Sigmoid colon (tissue), 7 donors: Measurements from ENCODE around the gene M6PR. TPM values are rescaled to one million over a fixed set of nuclear protein-coding genes. Genes with fewer than 3 reads are reported as not detected.

Experiments used
- DNase-seq: peaks from one replicate; pipeline ENCODE4 v3.0.0-alpha.2; 2019
- H3K27ac ChIP-seq, 4 donors: fragments of 200-600 bp; sonication (generic); one replicate each; pipeline ENCODE4 v1.5.1; 2016 to 2019; ENCODE audit warnings: mild to moderate bottlenecking in 1 of 4
- H3K27me3 ChIP-seq, 3 donors: fragments of 200-600 bp; sonication (generic); one replicate each; pipeline ENCODE4 v1.5.1; 2019; ENCODE audit warnings: mild to moderate bottlenecking in 1 of 3
- H3K36me3 ChIP-seq, 4 donors: fragments of 200-600 bp; sonication (generic); one replicate each; pipeline ENCODE4 v1.5.1; 2016 to 2019
- H3K4me1 ChIP-seq, 4 donors: fragments of 200-600 bp; sonication (generic); one replicate each; pipeline ENCODE4 v1.5.1; 2017 to 2019
- H3K4me3 ChIP-seq, 4 donors: fragments of 200-600 bp; sonication (generic); one replicate each; pipeline ENCODE4 v1.5.1; 2017 to 2019; ENCODE audit warnings: mild to moderate bottlenecking in 2 of 4, moderate library complexity in 1 of 4
- H3K9me3 ChIP-seq, 4 donors: fragments of 200-600 bp in 3 of 4; sonication (generic) in 3 of 4; one replicate each; pipeline versions ENCODE4 v1.5.1 to v1.6.1; 2013 to 2019
- EP300 ChIP-seq, 4 donors: sonication (generic); formaldehyde crosslinking; IDR thresholded peaks; one replicate each; pipeline ENCODE4 v1.6.1; 2017; ENCODE audit warnings: antibody characterized with exemption in 4 of 4
- POLR2A ChIP-seq, 2 donors: fragments of 450-650 bp; IDR thresholded peaks; one replicate each; pipeline ENCODE4 v1.6.1; 2016; ENCODE audit warnings: antibody characterized with exemption in 2 of 2, mild to moderate bottlenecking in 2 of 2, moderate library complexity in 2 of 2
- POLR2AphosphoS5 ChIP-seq, 4 donors: sonication (generic); formaldehyde crosslinking; IDR thresholded peaks; one replicate each; pipeline ENCODE4 v1.6.1; 2017; ENCODE audit warnings: antibody characterized with exemption in 4 of 4
- WGBS, 2 donors: extraction: QIAGEN DNeasy Blood & Tissue Kit; methylation state at CpG; one replicate each; pipeline ENCODE4 v1.1.7; 2013; 5-methylcytosine and 5-hydroxymethylcytosine counted together
- intact Hi-C: fragments of 100-400 bp; cut with DNase I; formaldehyde crosslinking; loops from one replicate; pipeline ENCODE4 v1.15.1; 2023
- polyA plus RNA-seq, 3 donors: library from polyadenylated mRNA; stranded (reverse); fragments of 200-250 nt; gene quantifications; one replicate each; pipeline ENCODE4 v1.2.3, GENCODE V29; 2013
- total RNA-seq, 4 donors: library from RNA; depleted of rRNA; stranded (reverse); fragments of >200 nt; gene quantifications; one replicate each; pipeline ENCODE4 v1.1.0, GENCODE V29; 2016
- TF ChIP-seq, protein P1 (sequence below), 4 experiments: fragments of 450-650 bp in 3 of 4; fragments of 200-600 bp in 1 of 4; IDR thresholded peaks; one replicate each; pipeline ENCODE4 v1.5.1; 2016 to 2019; ENCODE audit warnings: antibody characterized with exemption in 4 of 4, mild to moderate bottlenecking in 3 of 4, moderate library complexity in 2 of 4
- donor health status: healthy with polysubstance abuse.
- donor health status: Bipolar disorder and iron deficiency.
- donor health status: healthy.

M6PR gene
- total and polyA plus RNA-seq, 7 donors, result 18.0 to 97.0 (median 63.5) TPM

GRCh38 chr12:8899830-8900229 lies 49.6 kb downstream of the M6PR start:
- intact Hi-C loops, result loop anchor here (10.0 kb wide), 1 partner anchor 355 kb away; the partner anchor contains the start of gene CLEC4E
- H3K27ac ChIP-seq, result no peak overlapping the region
- H3K27me3 ChIP-seq, result no peaks in the 10 kb centered on the region
- H3K36me3 ChIP-seq, result no peaks in the 10 kb centered on the region
- H3K9me3 ChIP-seq, result no peaks in the 10 kb centered on the region
- no peaks in the 10 kb centered on the region for H3K4me1 ChIP-seq
- 79% methylated on average over 6 of the region's 6 CpGs for WGBS, 2 donors
- TF ChIP-seq EP300 (IDR thresholded peaks at IDR 0.05) (no peak), POLR2AphosphoS5 (IDR thresholded peaks at IDR 0.05) (no peak), POLR2A (IDR thresholded peaks at IDR 0.05) (no peak)
- TF ChIP-seq, protein P1, sequence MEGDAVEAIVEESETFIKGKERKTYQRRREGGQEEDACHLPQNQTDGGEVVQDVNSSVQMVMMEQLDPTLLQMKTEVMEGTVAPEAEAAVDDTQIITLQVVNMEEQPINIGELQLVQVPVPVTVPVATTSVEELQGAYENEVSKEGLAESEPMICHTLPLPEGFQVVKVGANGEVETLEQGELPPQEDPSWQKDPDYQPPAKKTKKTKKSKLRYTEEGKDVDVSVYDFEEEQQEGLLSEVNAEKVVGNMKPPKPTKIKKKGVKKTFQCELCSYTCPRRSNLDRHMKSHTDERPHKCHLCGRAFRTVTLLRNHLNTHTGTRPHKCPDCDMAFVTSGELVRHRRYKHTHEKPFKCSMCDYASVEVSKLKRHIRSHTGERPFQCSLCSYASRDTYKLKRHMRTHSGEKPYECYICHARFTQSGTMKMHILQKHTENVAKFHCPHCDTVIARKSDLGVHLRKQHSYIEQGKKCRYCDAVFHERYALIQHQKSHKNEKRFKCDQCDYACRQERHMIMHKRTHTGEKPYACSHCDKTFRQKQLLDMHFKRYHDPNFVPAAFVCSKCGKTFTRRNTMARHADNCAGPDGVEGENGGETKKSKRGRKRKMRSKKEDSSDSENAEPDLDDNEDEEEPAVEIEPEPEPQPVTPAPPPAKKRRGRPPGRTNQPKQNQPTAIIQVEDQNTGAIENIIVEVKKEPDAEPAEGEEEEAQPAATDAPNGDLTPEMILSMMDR (IDR thresholded peaks at IDR 0.05), result no peak
- no peak overlapping the region for H3K4me3 ChIP-seq
- no peak for DNase-seq

DNA sequence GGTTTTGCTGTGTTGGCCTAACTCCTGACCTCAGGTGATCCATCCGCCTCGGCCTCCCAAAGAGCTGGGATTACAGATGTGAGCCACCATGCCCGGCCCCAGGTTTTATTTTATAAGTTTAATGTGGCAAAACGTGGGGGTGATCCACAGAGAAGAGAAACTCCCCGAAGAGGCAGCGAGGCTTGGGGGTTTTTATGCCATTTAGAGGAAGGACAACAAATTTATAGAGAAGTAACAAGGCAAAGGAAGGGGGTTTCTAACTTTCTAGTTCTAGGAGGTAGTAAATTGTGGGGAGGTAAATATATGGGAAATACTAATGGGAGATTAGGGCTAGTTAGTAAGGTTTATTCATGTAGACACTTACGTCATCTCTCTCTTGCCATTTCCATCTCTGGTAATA lies 52.4 kb downstream of the M6PR start:
- TF ChIP-seq POLR2AphosphoS5 (IDR thresholded peaks at IDR 0.05), result no peak
- no peak for TF ChIP-seq POLR2A (IDR thresholded peaks at IDR 0.05)
- TF ChIP-seq, protein P1 (IDR thresholded peaks at IDR 0.05), result no peak
- no peak for TF ChIP-seq EP300 (IDR thresholded peaks at IDR 0.05)
- H3K27me3 ChIP-seq, result no peaks in the 10 kb centered on the region
- intact Hi-C loops, result loop anchor here (10.0 kb wide), 1 partner anchor 352 kb away; the partner anchor contains the start of gene CLEC4E
- H3K9me3 ChIP-seq, result no peaks in the 10 kb centered on the region
- H3K4me3 ChIP-seq, result no peak overlapping the region
- no peaks in the 10 kb centered on the region for H3K36me3 ChIP-seq
- DNase-seq, result no peak
- no peaks in the 10 kb centered on the region for H3K4me1 ChIP-seq
- WGBS, 2 donors, result 87 to 91% methylated on average over 7 of the region's 7 CpGs
- H3K27ac ChIP-seq, result no peak overlapping the region

DNA sequence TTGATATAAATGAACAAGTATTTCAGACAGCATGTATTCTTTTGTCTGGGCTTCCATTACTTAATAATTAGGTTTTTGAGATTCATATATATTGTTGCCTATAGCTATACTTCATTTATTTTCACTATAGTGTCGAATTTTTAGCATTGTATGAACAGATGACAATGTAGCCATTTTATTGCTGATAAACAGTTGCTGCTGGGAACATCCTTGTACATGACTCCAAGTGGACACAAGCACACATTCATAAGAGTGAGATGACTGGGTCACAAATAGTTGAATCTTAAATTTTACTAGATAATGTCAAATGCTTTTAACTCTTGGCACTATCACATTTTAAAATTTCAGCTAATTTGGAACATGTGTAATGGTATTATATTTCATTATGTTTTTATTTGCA lies 54.5 kb downstream of the M6PR start:
- WGBS, 2 donors, result 23 to 61% methylated on average over 1 of the region's 1 CpG
- no peak for DNase-seq
- H3K9me3 ChIP-seq, result no peaks in the 10 kb centered on the region
- intact Hi-C loops, result loop anchor here (5.0 to 10.0 kb wide), 2 partner anchors 238 to 350 kb away; partner anchors contain the start of gene CLEC4E
- H3K4me1 ChIP-seq, result no peaks in the 10 kb centered on the region
- H3K36me3 ChIP-seq, result no peaks in the 10 kb centered on the region
- TF ChIP-seq EP300 (IDR thresholded peaks at IDR 0.05), result no peak
- TF ChIP-seq POLR2A (IDR thresholded peaks at IDR 0.05), result no peak
- TF ChIP-seq, protein P1 (IDR thresholded peaks at IDR 0.05), result no peak
- no peak for TF ChIP-seq POLR2AphosphoS5 (IDR thresholded peaks at IDR 0.05)
- H3K27me3 ChIP-seq, result no peaks in the 10 kb centered on the region
- H3K4me3 ChIP-seq, result no peak overlapping the region
- H3K27ac ChIP-seq, result no peak overlapping the region

DNA sequence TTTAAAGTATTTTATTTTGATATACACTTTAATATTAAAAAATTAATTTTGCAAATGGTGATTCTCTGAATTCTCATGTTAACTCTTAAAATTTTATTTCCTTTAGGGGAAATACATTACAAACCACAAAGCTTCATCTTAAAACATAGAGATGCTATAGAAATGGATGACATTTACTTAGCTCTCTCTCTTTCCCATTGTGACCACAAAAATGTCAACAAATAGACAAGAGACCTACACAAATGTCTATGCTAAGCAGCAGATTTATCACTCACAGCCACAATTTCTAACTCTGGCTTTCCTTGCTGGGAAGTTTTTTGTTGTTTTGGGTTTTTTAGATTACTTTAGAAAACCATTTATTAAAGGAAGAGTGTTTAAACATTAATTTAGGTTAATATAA lies 55.1 kb downstream of the M6PR start:
- H3K4me1 ChIP-seq, result no peaks in the 10 kb centered on the region
- H3K9me3 ChIP-seq, result no peaks in the 10 kb centered on the region
- H3K36me3 ChIP-seq, result no peaks in the 10 kb centered on the region
- intact Hi-C loops, result loop anchor here (5.0 to 10.0 kb wide), 2 partner anchors 237 to 350 kb away; partner anchors contain the start of gene CLEC4E
- H3K27me3 ChIP-seq, result no peaks in the 10 kb centered on the region
- TF ChIP-seq POLR2A (IDR thresholded peaks at IDR 0.05) (no peak), EP300 (IDR thresholded peaks at IDR 0.05) (no peak), POLR2AphosphoS5 (IDR thresholded peaks at IDR 0.05) (no peak)
- TF ChIP-seq, protein P1 (IDR thresholded peaks at IDR 0.05), result no peak
- H3K4me3 ChIP-seq, result no peak overlapping the region
- no peak for DNase-seq
- H3K27ac ChIP-seq, result no peak overlapping the region

DNA sequence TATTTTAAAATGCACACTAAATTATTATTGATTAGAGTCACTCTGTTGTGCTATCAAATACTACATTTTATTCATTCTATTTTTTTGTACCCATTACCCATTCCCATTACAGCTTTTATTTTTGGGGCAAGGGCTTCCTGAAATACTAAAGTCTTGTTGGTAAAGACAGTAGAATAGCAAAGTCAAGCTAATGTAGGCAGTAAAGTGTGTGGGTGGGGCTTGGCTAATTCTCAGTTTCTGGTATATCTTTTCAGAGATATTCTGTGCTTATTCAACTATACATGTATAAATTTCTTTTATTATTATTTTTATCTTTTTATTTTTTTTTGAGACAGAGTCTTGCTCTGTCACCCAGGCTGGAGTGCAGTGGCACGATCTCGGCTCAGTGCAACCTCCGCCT lies 57.5 kb downstream of the M6PR start:
- no peaks in the 10 kb centered on the region for H3K9me3 ChIP-seq
- TF ChIP-seq EP300 (IDR thresholded peaks at IDR 0.05) (no peak), POLR2AphosphoS5 (IDR thresholded peaks at IDR 0.05) (no peak), POLR2A (IDR thresholded peaks at IDR 0.05) (no peak)
- TF ChIP-seq, protein P1 (IDR thresholded peaks at IDR 0.05), result no peak
- H3K27ac ChIP-seq, result no peak overlapping the region
- WGBS, 2 donors, result 96 to 97% methylated on average over 3 of the region's 3 CpGs
- H3K27me3 ChIP-seq, result no peaks in the 10 kb centered on the region
- H3K36me3 ChIP-seq, result no peaks in the 10 kb centered on the region
- intact Hi-C loops, result loop anchor here (5.0 to 10.0 kb wide), 2 partner anchors 235 to 347 kb away; partner anchors contain the start of gene CLEC4E
- H3K4me1 ChIP-seq, result no peaks in the 10 kb centered on the region
- H3K4me3 ChIP-seq, result no peak overlapping the region
- no peak for DNase-seq
